Raji (cell line): ENCODE data around the gene ATP1A1.

Experiments
- POLR2A ChIP-seq: IDR thresholded peaks from 2 replicates; pipeline ENCODE4 v1.6.1; 2011; ENCODE audit warnings: low read depth, low read length, control low read depth; ENCODE audit not compliant: insufficient read depth

Gene ATP1A1

GRCh38 chr1:116375148-116375886 lies 2.3 kb downstream of the ATP1A1 start:
- no peak for TF ChIP-seq POLR2A

- TF ChIP-seq POLR2A: no peak
Measured at GRCh38 chr1:116375887-116376728, 3.1 kb downstream of the ATP1A1 start.

- no peak for TF ChIP-seq POLR2A
Measured at GRCh38 chr1:116376729-116377086, 3.7 kb downstream of the ATP1A1 start.

DNA sequence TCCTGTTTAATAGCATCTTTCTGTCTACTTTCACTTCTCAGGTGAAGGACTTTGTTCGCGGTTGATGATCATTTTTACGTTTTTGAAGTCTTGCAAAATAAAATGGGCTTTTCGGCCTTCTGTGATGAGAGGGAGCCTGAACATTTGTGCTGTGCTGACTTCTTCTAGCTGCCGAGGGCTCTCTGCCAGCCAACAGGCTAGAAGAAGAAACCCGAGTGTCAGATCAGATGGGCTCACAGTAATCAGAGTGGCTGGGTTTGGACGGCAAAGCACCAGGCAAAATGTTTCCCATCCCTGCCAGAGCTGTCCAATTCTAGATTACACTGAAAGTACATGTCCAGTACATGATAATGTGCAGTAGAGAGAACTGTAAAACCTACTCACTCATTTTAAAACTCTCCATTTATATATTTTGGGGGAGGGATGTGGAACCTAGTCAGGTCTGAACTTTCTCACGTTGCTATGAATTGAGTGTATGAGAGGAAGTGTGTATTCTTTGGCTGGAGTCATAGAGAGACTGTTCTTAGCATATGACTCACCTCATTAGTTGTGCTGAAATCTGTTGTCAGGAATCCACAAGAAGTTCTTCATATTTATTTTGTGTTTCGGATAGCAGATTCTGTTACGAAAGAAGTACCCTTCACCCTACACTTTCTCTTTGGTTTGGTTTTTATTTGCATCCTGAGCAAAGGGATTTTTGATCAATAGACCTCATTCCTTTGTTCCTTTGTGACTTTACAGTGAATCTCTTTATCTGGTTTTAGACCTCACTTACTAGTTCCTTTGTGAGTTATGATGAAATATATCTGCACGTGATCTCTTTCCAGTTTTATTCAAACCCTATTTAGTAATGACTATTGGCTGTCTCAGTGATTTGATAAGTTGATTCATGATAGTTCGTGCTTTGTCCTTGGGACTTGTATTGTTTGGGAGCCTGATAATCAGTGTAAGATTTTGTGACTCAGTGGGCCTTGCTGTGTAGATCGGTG lies 4.8 kb downstream of the ATP1A1 start:
- no peak for TF ChIP-seq POLR2A

- no peak for TF ChIP-seq POLR2A
Measured at GRCh38 chr1:116379057-116379630, 6.1 kb downstream of the ATP1A1 start.

DNA sequence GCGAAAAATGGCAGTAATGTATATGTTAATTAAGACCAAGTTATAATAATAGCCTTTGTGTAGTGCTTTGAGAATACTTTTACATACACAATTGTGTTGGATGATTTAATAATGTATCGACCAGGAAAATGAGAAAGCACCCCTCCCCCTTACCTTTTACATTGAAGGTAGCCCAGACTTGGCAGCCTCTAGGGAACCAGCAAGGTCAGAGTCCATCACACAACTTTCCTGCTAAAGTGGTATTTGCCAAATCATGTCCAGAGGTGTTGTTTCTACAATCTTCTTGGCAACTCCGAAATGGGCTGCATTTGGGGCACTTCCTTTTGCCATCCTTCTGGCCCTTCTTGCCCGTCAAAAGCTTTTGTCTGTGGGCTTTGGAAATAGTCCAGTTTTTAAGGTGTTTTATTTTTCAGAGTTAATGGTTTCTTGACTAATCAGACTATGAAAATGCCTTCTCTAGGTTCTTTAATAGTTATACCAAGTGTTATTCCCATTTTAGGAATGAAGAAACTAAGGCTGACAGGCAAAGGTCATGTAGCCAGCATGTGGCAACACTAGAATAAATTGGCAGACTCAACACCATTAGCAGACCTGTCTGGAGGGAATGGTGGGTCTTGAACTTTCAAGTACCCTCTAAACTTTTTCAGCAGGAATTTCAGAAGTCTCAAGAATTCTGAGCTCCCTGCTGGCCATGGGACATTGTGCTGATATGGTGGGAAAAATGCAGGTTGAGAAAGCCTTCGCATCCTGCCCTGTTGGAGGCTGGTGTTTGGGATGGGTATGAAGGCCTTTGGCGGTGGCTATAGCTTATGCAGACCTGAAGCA lies 6.8 kb downstream of the ATP1A1 start:
- TF ChIP-seq POLR2A: no peak

GRCh38 chr1:116380499-116381242 lies 7.6 kb downstream of the ATP1A1 start:
- no peak for TF ChIP-seq POLR2A

- TF ChIP-seq POLR2A: no peak
Measured at GRCh38 chr1:116382321-116382720, 9.3 kb downstream of the ATP1A1 start.

DNA sequence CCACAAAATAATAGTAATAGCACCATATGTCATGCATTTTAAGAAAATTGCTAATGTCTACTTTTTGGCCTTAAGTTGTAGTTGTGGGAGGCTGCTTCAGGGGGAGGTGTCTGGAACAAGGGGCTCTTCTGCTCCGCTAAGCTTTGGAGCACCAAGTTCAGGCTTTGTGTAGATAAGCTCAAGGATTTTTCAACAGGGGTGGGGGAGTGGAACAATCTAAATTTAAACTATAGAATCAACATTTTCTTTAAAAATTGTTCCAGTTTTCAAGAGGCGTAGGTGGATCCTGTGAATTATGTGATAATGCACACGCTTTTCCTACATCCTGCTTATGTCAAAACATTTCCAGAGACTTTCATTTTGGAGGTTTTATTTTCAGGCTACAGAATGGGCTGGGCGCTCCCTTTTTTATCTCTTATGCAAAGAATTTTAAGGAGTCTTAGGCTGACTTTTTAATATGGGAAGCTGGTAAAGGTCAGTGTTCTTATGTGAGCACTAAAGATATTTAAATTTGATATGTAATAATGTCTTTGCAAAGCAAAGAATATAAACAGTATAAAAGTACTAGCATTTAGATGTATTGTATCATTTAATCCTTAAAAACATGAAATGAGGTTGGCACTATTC lies 9.9 kb downstream of the ATP1A1 start:
- TF ChIP-seq POLR2A: no peak

- TF ChIP-seq POLR2A: no peak
Measured at GRCh38 chr1:116386042-116386441, 13.0 kb downstream of the ATP1A1 start.

- no peak for TF ChIP-seq POLR2A
Measured at GRCh38 chr1:116387551-116387950, 14.5 kb downstream of the ATP1A1 start.

DNA sequence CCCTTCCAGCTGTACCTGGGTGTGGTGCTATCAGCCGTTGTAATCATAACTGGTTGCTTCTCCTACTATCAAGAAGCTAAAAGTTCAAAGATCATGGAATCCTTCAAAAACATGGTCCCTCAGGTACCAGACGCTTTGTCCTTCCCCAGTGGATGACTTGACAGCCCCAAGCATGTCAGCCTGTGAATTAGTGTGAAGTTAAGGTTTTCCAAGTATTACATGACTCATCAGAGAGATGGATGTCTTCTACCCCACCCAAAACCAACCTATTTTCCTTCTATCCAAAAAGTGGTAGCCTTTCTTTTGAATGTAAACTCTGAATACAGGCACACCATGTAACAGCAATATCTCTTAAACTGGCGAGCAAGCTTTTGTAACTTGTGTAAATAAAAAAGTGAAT lies 15.1 kb downstream of the ATP1A1 start:
- no peak for TF ChIP-seq POLR2A

DNA sequence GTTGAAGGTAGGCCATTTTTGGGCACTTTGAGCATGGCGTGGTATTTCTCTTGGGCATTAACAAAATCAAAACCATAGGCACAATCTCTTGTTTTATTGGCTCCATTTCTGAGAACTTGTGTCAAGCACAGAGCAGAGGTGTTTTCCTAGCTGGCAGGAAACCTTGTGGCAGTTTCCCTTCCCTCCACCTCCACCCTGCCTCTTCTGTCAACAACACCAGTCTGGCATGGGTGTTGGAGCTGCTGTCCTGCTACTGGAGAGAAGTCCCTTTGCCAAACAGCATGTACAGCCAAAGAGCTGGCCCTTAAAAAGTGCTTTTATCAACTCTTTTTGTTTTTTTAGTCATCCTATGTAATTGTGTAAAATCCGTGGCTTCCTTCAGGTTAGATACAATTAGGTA lies 16.0 kb downstream of the ATP1A1 start:
- TF ChIP-seq POLR2A: no peak
